PC-3 (cell line): ENCODE data around the gene TWIST2. TPM values are rescaled to one million over a fixed set of nuclear protein-coding genes. Genes with fewer than 3 reads are reported as not detected.

ENCODE experiments used
- ATAC-seq: fragments of 200-7000 bp; cut with Tn5 transposase; 2 replicates; pipeline ENCODE4 v1.9.1; 2020; ENCODE audit warnings: mild to moderate bottlenecking, moderate library complexity
- BruUV-seq: library from RNA; stranded (reverse); fragments of 400-500 nt; replicated peaks from 2 replicates; lab custom pipeline; 2021; lab: Mats Ljungman, UMichigan
- CTCF ChIA-PET: fragments of 300-600 bp; sonication (Branson Sonifier 250); formaldehyde crosslinking; loops from one replicate; lab custom pipeline; 2022; ENCODE audit warnings: antibody characterized with exemption; lab: Charles Lee
- POLR2A ChIA-PET: fragments of 300-600 bp; sonication (Branson Sonifier 250); formaldehyde crosslinking; loops from one replicate; lab custom pipeline; 2022; ENCODE audit warnings: antibody characterized with exemption; ENCODE audit not compliant: unreplicated experiment; lab: Charles Lee
- DNase-seq: peaks from one replicate; pipeline ENCODE4 v3.0.0-alpha.2; 2015
- H2AFZ ChIP-seq: fragments of 300-600 bp; sonication (generic); 2 replicates; pipeline ENCODE4 v1.6.0; 2016; ENCODE audit warnings: antibody characterized with exemption, low read length
- H3F3A ChIP-seq: fragments of 300-600 bp; sonication (generic); one replicate; pipeline ENCODE4 v1.6.0; 2017; ENCODE audit warnings: antibody characterized with exemption, low read length, control low read depth, mild to moderate bottlenecking; ENCODE audit not compliant: unreplicated experiment
- H3K27ac ChIP-seq: fragments of 300-600 bp; sonication (generic); 2 replicates; pipeline ENCODE4 v1.5.1; 2016; ENCODE audit warnings: mild to moderate bottlenecking, low read length
- H3K27me3 ChIP-seq: fragments of 300-600 bp; sonication (generic); 2 replicates; pipeline ENCODE4 v1.6.1; 2016; ENCODE audit warnings: low read length, mixed read lengths
- H3K36me3 ChIP-seq: fragments of 300-600 bp; sonication (generic); 2 replicates; pipeline ENCODE4 v1.6.1; 2016; ENCODE audit warnings: low read depth, mixed run types, low read length, mixed read lengths
- H3K4me1 ChIP-seq: fragments of 300-600 bp; sonication (generic); 2 replicates; pipeline ENCODE4 v1.5.1; 2016; ENCODE audit warnings: low read length; ENCODE audit not compliant: insufficient read depth
- H3K4me2 ChIP-seq: fragments of 300-600 bp; sonication (generic); 2 replicates; pipeline ENCODE4 v1.6.0; 2016; ENCODE audit warnings: low read length
- H3K4me3 ChIP-seq: fragments of 300-600 bp; sonication (generic); 2 replicates; pipeline ENCODE4 v1.5.1; 2016; ENCODE audit warnings: mild to moderate bottlenecking, low read length, mixed read lengths
- H3K79me2 ChIP-seq: fragments of 300-600 bp; sonication (generic); 2 replicates; pipeline ENCODE4 v1.6.1; 2017; ENCODE audit warnings: low read length, mixed read lengths
- H3K9ac ChIP-seq: fragments of 300-600 bp; sonication (generic); 2 replicates; pipeline ENCODE4 v1.6.0; 2016; ENCODE audit warnings: mild to moderate bottlenecking, low read length
- H3K9me2 ChIP-seq: fragments of 300-600 bp; sonication (generic); replicated peaks from 2 replicates; pipeline ENCODE4 v1.6.1; 2016; ENCODE audit warnings: mixed run types, low read length, mixed read lengths
- H3K9me3 ChIP-seq: fragments of 300-600 bp; sonication (generic); 2 replicates; pipeline ENCODE4 v1.6.1; 2016; ENCODE audit warnings: low read length, mixed read lengths
- H4K20me1 ChIP-seq: fragments of 300-600 bp; sonication (generic); 2 replicates; pipeline ENCODE4 v1.6.1; 2016; ENCODE audit warnings: low read length, mixed read lengths
- EZH2 ChIP-seq: fragments of 300-600 bp; sonication (generic); IDR thresholded peaks from one replicate; pipeline ENCODE4 v1.6.1; 2017; ENCODE audit warnings: antibody characterized with exemption, mild to moderate bottlenecking, low read length; ENCODE audit not compliant: unreplicated experiment
- EZH2phosphoT487 ChIP-seq: fragments of 300-600 bp; sonication (generic); IDR thresholded peaks from 2 replicates; pipeline ENCODE4 v1.6.1; 2018; ENCODE audit warnings: mild to moderate bottlenecking, antibody characterized with exemption, low read length, borderline replicate concordance
- intact Hi-C: fragments of 100-400 bp; cut with micrococcal nuclease; formaldehyde crosslinking; loops from 2 replicates; pipeline ENCODE4 v1.9.0; 2023
- total RNA-seq: library from RNA; depleted of rRNA; stranded (reverse); fragments of >200 nt; gene quantifications from 2 replicates; pipeline ENCODE4 v1.2.3, GENCODE V29; 2014
- TF ChIP-seq, protein P1 (sequence below): fragments of 300-600 bp; sonication (generic); conservative IDR thresholded peaks from 2 replicates; pipeline ENCODE4 v1.5.1; 2017; ENCODE audit warnings: antibody characterized with exemption, low read depth, mild to moderate bottlenecking, low read length

The TWIST2 gene
- total RNA-seq, 1 experiment from 2014 or later: 4.4 TPM

- POLR2A ChIA-PET: no interaction called here
- TF ChIP-seq EZH2: no peak
- TF ChIP-seq EZH2phosphoT487: no peak
- TF ChIP-seq, protein P1, sequence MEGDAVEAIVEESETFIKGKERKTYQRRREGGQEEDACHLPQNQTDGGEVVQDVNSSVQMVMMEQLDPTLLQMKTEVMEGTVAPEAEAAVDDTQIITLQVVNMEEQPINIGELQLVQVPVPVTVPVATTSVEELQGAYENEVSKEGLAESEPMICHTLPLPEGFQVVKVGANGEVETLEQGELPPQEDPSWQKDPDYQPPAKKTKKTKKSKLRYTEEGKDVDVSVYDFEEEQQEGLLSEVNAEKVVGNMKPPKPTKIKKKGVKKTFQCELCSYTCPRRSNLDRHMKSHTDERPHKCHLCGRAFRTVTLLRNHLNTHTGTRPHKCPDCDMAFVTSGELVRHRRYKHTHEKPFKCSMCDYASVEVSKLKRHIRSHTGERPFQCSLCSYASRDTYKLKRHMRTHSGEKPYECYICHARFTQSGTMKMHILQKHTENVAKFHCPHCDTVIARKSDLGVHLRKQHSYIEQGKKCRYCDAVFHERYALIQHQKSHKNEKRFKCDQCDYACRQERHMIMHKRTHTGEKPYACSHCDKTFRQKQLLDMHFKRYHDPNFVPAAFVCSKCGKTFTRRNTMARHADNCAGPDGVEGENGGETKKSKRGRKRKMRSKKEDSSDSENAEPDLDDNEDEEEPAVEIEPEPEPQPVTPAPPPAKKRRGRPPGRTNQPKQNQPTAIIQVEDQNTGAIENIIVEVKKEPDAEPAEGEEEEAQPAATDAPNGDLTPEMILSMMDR: no peak
Observed at GRCh38 chr2:238818561-238818960, 29.3 kb upstream of the TWIST2 start.

DNA sequence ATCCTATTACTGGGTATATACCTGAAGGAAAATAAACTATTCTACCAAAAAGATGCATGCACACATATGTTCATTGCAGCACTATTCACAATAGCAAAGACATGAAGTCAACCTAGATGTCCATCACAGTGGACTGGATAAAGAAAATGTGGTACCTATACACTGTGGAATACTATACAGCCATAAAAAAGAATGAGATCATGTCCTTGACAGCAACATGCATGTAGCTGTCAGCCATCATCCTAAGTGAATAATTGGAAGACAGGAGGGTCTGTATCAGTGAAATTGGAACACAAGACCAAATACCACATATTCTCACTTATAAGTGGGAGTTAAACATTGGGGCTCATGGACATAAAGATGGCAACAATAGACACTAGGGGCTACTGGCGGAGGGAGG, 27.7 kb upstream of the TWIST2 start:
- no peaks in the 10 kb centered on the region for H3K27me3 ChIP-seq
- H4K20me1 ChIP-seq: no peaks in the 10 kb centered on the region
- ATAC-seq: no peak
- no peaks in the 10 kb centered on the region for H3K36me3 ChIP-seq
- no TSS peak for BruUV-seq
- TF ChIP-seq, protein P1: no peak
- no peak for TF ChIP-seq EZH2
- no peak for TF ChIP-seq EZH2phosphoT487
- no peak overlapping the region for H3K4me2 ChIP-seq
- no peaks in the 10 kb centered on the region; the same call in 1 of the 2 replicates for H3K9me2 ChIP-seq
- intact Hi-C loops: no loop called here
- no peak overlapping the region for H3K9ac ChIP-seq
- no peaks in the 10 kb centered on the region for H3F3A ChIP-seq
- no peaks in the 10 kb centered on the region for H3K9me3 ChIP-seq
- H3K4me1 ChIP-seq: no peaks in the 10 kb centered on the region
- H3K79me2 ChIP-seq: no peaks in the 10 kb centered on the region
- CTCF ChIA-PET: no interaction called here
- no peak overlapping the region for H3K4me3 ChIP-seq
- H3K27ac ChIP-seq: no peak overlapping the region
- POLR2A ChIA-PET: no interaction called here
- no peak for DNase-seq
- H2AFZ ChIP-seq: no peak overlapping the region

More at GRCh38 chr2:238818561-238818960, 29.3 kb upstream of the TWIST2 start:
- DNase-seq: no peak
- H3K27ac ChIP-seq: no peak overlapping the region
- intact Hi-C loops: no loop called here
- no peak overlapping the region for H2AFZ ChIP-seq
- H3K79me2 ChIP-seq: no peaks in the 10 kb centered on the region
- no peaks in the 10 kb centered on the region for H3K4me1 ChIP-seq
- no peak overlapping the region for H3K9ac ChIP-seq
- no peak overlapping the region for H3K4me2 ChIP-seq
- no peaks in the 10 kb centered on the region for H3K27me3 ChIP-seq
- no peaks in the 10 kb centered on the region for H3K36me3 ChIP-seq
- no peaks in the 10 kb centered on the region; the same call in 1 of the 2 replicates for H3K9me2 ChIP-seq
- H3K4me3 ChIP-seq: no peak overlapping the region
- no peaks in the 10 kb centered on the region for H4K20me1 ChIP-seq
- CTCF ChIA-PET: no interaction called here
- ATAC-seq: no peak
- H3F3A ChIP-seq: no peaks in the 10 kb centered on the region
- H3K9me3 ChIP-seq: no peaks in the 10 kb centered on the region
- BruUV-seq: no TSS peak

GRCh38 chr2:238820916-238821315, 27.0 kb upstream of the TWIST2 start:
- CTCF ChIA-PET: no interaction called here
- ATAC-seq: peak; percentile 24; the same call in 1 of the 2 replicates

More at GRCh38 chr2:238820916-238821315, 27.0 kb upstream of the TWIST2 start:
- H3K4me2 ChIP-seq: no peak overlapping the region
- BruUV-seq: no TSS peak
- no peak overlapping the region for H2AFZ ChIP-seq
- no peaks in the 10 kb centered on the region; the same call in 1 of the 2 replicates for H3K9me2 ChIP-seq
- H3K27ac ChIP-seq: no peak overlapping the region
- TF ChIP-seq EZH2 (no peak), EZH2phosphoT487 (no peak)
- TF ChIP-seq, protein P1: no peak
- H3K36me3 ChIP-seq: no peaks in the 10 kb centered on the region
- H4K20me1 ChIP-seq: no peaks in the 10 kb centered on the region
- intact Hi-C loops: no loop called here
- H3K4me3 ChIP-seq: no peak overlapping the region
- no peaks in the 10 kb centered on the region for H3K4me1 ChIP-seq
- no peaks in the 10 kb centered on the region for H3K9me3 ChIP-seq
- H3K27me3 ChIP-seq: no peaks in the 10 kb centered on the region
- POLR2A ChIA-PET: no interaction called here
- no peak overlapping the region for H3K9ac ChIP-seq
- H3K79me2 ChIP-seq: no peaks in the 10 kb centered on the region
- H3F3A ChIP-seq: no peaks in the 10 kb centered on the region
- DNase-seq: peak; percentile 2
